Endometrial microvascular endothelial cells (primary cell): ENCODE results near the gene GLO1. TPM values are rescaled to one million over a fixed set of nuclear protein-coding genes. Genes with fewer than 3 reads are reported as not detected.

ENCODE experiments used
- in situ Hi-C: cut with HindIII; loops from 2 replicates; pipeline ENCODE4 v1.10.0; 2017; ENCODE audit warnings: low sequenced_read_pairs, low pct_unique_long_range_greater_than_20kb; ENCODE audit errors: inconsistent ontology term
- total RNA-seq: library from RNA; depleted of rRNA; stranded (reverse); fragments of >200 nt; gene quantifications from one replicate; pipeline ENCODE4 v1.2.3, GENCODE V29; 2015; ENCODE audit errors: inconsistent ontology term

The GLO1 gene
- total RNA-seq, 1 donor from 2014 or later = 201 TPM

GRCh38 chr6:38638941-38639497, 63.9 kb downstream of the GLO1 start:
- in situ Hi-C loops = no loop called here

- in situ Hi-C loops = no loop called here
Measured at GRCh38 chr6:38637756-38638155, 65.2 kb downstream of the GLO1 start.

GRCh38 chr6:38636027-38636426, 66.9 kb downstream of the GLO1 start:
- in situ Hi-C loops = no loop called here

- in situ Hi-C loops = no loop called here
Measured at GRCh38 chr6:38634518-38634917, 68.4 kb downstream of the GLO1 start.

GRCh38 chr6:38632490-38632889, 70.5 kb downstream of the GLO1 start:
- in situ Hi-C loops = no loop called here

GRCh38 chr6:38631186-38631783, 71.7 kb downstream of the GLO1 start:
- in situ Hi-C loops = no loop called here

Other genes with a start within 250 kb of the GLO1 start
- gene BTBD9, start 63.2 kb downstream of the GLO1 start, total RNA-seq = 6.4 TPM
- gene DNAH8, start 12.2 kb upstream of the GLO1 start, total RNA-seq = 0.09 TPM